GM19372 (cell line): ENCODE measurements around the gene MTO1.
"Not testable (repeated sequence)": the region's sequence is repeated elsewhere in the genome, so short reads cannot be mapped to it uniquely, and the experiment has no call there.

Experiments used
- ATAC-seq: cut with Tn5 transposase; IDR thresholded peaks from one replicate; pipeline ENCODE4 v1.9.1; 2021; ENCODE audit warnings: mild to moderate bottlenecking, low read depth, moderate library complexity; ENCODE audit not compliant: unreplicated experiment

The MTO1 gene

DNA sequence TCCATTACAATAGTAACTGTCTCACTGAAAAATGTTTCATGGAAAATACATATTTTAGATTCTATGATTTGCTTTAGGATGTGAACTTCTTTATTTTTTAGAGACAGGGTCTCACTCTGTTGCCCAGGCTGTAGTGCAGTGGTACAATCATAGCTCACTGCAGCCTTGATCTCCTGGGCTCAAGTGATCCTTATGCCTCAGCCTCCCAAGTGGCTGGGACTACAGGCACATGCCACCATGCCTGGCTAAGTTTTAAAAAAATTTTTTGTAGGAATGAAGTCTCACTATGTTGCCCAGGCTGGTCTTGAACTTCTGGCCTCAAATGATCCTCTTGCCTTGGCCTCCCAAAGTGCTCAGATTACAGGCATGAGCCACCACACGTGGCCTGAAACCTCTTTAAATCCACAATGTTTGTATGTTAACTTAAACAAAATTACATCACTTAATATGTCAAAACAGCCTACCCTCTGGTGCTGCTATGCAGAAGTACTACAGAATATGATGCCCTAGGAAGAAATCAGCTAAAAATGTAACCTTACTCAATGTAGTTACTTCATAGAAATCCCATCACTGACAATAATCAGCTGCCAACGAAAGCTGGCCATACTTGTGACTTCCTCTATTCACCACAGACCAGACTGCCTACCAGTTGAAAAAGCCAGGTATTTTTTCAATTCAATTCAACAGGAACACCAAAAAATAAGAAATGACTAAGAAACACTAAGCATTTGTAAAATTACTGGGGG, 41.7 kb downstream of the MTO1 start:
- ATAC-seq = no peak

DNA sequence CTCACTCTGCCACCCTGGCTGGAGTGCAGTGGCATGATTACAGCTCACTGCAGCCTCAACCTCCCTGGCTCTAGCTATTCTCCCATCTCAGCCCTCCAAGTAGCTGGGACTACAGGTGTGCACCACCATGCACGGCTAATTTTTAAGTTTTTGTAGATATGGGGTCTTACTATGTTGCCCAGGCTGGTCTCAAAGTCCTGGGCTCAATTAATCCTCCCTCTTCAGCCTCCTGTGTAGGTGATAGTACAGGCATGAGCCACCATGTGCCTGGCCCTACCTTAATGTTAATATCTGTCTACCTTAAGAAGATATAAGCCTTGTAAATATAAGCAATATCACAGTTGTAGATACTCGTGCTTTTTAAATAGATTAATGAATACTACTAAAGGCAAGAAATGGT, 42.6 kb downstream of the MTO1 start:
- ATAC-seq = no peak

DNA sequence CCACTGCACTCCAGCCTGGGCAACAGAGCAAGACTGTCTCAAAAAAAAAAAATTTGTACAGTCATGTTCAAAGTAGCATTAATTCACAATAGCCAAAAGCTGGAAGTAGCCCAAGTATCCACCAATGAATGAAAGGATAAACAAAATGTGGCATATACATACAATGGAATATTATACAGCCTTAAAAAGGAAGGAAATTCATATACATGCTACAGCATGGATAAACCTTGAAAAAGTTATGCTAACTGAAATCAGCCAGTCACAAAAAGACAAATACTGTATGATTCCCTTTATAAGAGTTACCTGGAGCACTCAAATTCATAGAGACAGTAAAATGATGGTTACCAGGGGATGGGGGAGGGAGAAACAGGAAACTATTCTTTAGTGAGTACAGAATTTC, 43.6 kb downstream of the MTO1 start:
- no peak for ATAC-seq

DNA sequence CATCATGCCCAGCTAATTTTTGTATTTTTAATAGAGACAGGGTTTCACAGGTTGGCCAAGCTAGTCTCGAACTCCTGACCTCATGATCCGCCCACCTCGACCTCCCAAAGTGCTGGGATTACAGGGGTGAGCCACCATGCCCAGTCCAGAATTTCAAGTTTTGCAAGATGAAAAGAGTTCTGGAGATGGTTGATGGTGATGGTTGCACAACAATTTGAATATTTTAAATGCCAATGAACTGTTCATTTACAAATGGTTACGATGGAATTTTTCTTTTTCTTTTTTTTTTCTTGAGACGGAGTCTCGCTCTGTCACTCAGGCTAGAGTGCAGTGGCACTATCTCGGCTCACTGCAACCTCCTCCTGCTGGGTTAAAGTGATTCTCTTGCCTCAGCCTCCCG, 44.2 kb downstream of the MTO1 start:
- not testable (repeated sequence) for ATAC-seq

DNA sequence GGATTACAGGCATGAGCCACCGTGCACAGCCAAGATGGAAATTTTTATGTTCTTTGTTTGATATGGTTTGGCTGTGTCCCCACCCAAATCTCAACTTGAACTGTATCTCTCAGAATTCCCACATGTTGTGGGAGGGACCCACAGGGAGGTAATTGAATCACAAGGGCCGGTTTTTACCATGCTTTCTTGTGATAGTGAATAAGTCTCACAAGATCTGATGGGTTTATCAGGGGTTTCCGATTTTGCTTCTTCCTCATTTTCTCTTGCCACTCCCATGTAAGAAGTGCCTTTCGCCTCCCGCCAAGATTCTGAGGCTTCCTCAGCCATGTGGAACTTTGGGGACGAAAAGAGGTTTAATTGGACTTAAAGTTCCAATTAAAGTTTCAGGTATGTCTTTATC, 44.7 kb downstream of the MTO1 start:
- no peak for ATAC-seq

DNA sequence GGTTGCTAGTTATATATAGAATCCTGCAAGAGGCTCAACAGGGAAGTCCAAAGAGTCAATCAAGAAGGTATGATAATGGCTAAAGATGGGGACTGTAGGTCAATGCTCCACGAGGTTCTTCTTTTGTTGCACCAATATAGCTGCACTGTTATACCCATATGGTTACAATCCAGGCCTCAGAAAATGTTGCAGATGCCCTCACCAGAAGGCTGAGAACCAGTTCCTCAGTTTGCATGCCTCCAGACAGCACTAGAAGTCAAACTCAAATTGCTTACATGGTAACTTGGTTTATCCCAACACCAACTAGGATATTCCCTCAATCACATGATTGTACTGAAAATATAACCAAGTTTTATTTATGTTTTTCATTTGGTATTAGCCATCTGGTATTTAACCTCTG, 47.2 kb downstream of the MTO1 start:
- no peak for ATAC-seq

DNA sequence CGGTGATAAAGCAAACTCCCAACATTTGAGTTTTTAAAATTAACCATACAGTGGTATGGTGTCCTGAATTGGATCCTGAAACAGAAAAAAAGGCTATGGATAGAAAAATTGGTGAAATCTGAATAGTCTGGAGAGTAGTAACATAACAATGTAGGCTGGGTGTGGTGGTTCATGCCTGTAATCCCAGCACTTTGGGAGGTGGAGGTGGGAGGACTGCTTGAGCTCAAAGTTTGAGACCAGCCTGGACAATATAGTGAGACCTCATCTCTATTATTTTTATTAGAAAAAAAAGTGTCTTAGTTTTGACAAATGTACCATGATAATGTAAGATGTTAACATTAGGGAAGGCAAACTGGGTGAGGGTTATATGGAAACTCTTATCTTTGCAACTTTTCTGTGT, 48.3 kb downstream of the MTO1 start:
- ATAC-seq = no peak

DNA sequence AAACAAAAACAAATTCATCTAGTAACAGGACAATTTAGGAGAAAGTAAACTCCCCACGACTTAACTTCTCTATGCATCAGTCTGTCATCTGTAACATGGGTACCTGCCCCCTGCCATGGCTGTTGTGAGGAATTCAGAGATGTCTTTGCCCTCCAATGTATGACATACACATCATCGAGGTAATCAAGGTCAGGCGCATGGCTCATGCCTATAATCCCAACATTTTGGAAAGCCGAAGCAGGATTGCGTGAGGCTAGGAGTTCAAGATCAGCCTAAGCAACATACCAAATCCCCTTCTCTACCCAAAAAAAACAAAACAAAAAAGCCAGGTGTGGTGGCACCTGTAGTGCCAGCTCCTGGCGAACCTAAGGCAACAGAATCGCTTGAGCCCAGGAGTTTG, 50.3 kb downstream of the MTO1 start:
- no peak for ATAC-seq

DNA sequence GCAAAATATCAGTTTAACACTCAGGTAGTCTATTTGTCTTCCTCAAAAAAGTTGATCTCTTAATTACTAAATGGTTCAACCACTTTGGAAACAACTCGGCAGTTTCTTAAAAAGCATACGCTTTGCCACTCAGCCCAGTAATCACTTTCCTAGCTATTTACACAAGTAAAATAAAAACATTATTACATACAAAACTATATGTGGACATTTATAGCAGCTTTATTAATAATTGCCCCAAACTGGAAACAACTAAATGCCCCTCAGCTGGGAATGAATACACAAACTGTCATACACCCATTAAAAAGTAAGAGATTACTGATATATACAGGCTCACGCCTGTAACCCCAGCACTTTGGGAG, 51.9 kb downstream of the MTO1 start:
- ATAC-seq = no peak

DNA sequence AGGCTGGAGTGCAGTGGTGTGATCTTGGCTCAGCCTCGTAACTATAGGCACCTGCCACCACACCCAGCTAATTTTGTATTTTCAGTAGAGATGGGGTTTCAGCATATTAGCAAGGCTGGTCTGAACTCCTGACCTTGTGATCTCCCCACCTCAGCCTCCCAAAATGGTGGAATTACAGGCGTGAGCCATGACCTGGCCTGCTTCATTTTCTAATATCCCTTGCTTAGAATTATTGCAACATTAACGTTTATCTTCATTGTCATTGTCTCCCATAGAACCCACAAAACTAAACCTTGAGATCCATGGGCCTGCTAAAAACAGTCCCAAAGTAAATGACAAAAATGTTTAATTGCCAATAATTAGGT, 53.2 kb downstream of the MTO1 start:
- no peak for ATAC-seq

DNA sequence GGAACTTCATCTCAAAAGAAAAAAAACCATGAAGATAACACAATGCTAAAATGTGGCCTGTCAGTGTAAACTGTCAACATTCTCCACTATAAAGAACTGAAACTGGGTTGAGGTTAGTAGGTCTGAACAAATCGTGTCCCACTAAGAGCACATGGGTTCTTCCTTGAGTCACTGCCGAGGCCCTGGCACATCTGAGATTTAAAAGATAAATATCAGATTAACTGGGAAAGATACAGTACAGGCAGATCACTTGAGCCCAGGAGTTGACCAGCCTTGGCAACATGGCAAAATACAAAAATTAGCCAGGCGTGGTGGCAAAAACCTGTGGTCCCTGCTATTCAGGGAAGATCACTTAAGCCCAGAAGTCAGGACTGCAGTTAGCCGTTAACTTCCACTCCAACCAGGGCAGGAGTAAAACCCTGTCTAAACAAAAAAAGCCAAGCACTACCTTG, 53.7 kb downstream of the MTO1 start:
- peak; percentile 35 for ATAC-seq

DNA sequence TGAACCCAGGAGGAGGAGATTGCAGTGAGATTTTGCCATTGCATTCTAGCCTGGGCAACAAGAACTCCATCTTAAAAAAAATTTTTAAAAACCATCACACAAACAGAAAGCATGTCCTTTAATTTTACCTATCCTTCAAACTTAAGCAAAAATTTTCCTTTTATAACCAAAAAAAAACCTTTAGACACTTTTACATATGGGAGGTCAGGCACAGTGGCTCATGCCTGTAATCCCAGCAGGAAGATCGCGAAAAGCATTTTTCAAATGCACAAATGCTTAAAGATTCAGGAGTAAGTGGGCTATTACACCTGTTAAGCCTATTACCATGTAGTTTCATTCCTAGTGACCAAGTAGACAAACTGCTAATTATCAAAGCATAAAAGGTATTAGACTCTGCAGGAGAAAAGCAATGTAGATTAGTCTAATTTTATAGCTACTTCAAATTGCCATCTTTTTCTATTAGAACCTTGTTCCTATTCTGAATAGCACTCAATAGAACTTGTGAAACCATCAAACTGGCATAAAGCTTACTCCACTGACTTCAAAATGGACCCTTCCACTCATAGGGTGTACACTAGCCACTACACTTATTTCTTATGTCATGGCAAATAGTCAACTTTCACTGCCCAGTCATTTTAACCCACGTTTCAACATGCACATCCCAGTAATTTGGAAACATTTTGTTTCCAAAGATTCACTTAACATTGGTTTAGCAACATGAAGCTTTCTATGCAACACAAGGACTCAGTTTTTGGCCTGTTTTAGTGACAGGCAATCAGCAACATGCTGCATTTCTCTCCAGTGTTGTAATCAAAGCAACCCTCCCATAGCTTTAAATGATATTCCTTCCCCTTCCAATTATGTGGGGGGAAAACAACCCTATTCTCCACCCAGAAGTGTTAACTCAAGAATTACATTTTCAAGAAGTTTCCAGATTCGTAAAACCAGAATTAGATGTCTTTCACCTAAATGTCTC, 55.3 kb downstream of the MTO1 start:
- ATAC-seq = no peak

DNA sequence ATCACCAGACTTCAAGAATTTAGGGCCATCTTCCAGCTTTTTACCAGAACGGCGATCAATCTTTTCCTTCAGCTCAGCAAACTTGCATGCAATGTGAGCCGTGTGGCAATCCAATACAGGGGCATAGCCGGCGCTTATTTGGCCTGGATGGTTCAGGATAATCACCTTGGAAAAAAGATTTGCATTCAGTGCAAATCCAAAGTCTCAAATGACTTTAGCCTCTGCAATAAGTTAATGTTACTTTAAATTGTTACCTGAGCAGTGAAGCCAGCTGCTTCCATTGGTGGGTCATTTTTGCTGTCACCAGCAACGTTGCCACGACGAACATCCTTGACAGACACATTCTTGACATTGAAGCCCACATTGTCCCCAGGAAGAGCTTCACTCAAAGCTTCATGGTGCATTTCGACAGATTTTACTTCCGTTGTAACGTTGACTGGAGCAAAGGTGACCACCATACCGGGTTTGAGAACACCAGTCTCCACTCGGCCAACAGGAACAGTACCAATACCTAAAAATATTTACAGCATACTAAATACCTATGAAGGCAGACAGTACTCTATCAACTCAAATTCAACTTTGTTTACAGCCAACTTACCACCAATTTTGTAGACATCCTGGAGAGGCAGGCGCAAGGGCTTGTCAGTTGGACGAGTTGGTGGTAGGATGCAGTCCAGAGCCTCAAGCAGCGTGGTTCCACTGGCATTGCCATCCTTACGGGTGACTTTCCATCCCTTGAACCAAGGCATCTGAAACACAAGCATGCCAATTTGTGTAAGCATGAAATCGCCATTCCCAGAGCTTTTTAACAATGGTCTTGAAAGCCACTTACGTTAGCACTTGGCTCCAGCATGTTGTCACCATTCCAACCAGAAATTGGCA, 56.8 kb downstream of the MTO1 start:
- ATAC-seq = not testable (repeated sequence)

DNA sequence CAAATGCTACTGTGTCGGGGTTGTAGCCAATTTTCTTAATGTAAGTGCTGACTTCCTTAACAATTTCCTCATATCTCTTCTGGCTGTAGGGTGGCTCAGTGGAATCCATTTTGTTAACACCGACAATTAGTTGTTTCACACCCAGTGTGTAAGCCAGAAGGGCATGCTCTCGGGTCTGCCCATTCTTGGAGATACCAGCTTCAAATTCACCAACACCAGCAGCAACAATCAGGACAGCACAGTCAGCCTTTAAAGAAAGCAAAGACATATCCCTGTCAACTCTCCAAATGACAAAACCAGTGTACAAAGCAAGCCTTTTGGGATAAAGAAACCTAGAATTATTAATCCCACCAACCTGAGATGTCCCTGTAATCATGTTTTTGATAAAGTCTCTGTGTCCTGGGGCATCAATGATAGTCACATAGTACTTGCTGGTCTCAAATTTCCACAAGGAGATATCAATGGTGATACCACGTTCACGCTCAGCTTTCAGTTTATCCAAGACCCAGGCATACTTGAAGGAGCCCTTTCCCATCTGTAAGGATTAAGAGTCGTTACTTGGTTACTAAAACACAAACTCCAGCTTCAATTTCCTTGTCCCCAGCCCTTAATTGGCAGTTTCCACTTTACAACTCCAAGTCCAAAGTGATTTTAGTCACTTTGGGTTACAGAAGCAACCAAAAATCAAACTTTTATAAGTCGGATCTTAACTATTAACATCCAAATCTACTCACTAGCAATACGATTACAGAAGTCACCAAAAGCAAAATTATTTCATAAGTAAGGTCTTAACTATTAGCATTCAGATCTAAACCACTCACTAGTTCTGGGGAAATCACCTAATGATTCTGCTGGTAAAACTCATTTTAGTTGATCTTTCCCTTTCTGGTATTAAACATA, 57.7 kb downstream of the MTO1 start:
- not testable (repeated sequence) for ATAC-seq

DNA sequence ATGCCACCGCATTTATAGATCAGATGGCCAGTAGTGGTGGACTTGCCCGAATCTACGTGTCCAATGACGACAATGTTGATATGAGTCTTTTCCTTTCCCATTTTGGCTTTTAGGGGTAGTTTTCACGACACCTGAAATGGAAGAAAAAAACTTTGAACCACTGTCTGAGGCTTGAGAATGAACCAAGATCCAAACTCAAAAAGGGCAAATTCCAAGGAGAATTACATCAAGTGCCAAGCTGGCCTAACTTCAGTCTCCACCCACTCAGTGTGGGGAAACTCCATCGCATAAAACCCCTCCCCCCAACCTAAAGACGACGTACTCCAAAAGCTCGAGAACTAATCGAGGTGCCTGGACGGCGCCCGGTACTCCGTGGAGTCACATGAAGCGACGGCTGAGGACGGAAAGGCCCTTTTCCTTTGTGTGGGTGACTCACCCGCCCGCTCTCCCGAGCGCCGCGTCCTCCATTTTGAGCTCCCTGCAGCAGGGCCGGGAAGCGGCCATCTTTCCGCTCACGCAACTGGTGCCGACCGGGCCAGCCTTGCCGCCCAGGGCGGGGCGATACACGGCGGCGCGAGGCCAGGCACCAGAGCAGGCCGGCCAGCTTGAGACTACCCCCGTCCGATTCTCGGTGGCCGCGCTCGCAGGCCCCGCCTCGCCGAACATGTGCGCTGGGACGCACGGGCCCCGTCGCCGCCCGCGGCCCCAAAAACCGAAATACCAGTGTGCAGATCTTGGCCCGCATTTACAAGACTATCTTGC, 58.6 kb downstream of the MTO1 start:
- ATAC-seq = no peak

DNA sequence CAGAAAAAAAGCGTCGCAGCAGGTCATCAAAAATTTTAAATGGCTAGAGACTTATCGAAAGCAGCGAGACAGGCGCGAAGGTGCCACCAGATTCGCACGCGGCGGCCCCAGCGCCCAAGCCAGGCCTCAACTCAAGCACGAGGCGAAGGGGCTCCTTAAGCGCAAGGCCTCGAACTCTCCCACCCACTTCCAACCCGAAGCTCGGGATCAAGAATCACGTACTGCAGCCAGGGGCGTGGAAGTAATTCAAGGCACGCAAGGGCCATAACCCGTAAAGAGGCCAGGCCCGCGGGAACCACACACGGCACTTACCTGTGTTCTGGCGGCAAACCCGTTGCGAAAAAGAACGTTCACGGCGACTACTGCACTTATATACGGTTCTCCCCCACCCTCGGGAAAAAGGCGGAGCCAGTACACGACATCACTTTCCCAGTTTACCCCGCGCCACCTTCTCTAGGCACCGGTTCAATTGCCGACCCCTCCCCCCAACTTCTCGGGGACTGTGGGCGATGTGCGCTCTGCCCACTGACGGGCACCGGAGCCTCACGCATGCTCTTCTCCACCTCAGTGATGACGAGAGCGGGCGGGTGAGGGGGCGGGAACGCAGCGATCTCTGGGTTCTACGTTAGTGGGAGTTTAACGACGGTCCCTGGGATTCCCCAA, 59.3 kb downstream of the MTO1 start, which contains the start of gene EEF1A1:
EEF1A1 (minus strand) TSS at position 345 of the 663 bp plus-strand sequence. CDS start 1,006 bp downstream, outside the sequence.
- peak; percentile 54 for ATAC-seq

DNA sequence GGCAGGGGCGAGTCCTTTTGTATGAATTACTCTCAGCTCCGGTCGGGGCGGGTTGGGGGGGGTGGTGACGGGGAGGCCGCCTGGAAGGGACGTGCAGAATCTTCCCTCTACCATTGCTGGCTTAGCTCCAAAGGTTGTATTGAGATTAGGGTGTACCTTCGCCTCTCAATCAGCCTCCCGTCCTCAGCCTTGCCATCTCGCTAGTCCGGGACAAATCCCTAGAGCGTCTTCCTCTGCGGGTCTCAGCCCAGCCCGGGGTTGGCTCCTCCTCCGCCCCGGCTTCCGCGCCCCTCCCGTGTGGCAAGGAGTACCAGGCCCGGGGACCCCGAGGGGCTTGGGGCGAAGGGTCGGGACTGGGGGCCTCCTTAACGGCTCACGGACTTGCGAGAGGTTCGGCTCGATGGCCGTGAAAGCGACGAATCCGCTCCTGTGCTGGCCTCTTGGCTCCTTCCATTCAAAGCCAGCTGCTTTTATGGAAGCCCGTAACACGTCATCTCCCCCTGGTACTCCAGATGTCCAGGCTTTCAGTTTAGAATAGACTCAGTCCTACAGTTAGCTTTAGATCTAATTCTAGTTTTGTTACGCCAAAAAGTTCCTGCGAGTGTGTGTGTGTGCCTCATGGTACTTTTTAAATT, 59.9 kb downstream of the MTO1 start:
- peak; percentile 24 for ATAC-seq
